Activated CD4-positive, alpha-beta T cell treated with anti-CD3 and anti-CD28 coated beads for 1 hour (primary cell): ENCODE results near the gene ATPAF1.

ENCODE experiments used
- DNase-seq: peaks from one replicate; pipeline ENCODE4 v3.0.0-alpha.2; 2020

ATPAF1 gene

DNA sequence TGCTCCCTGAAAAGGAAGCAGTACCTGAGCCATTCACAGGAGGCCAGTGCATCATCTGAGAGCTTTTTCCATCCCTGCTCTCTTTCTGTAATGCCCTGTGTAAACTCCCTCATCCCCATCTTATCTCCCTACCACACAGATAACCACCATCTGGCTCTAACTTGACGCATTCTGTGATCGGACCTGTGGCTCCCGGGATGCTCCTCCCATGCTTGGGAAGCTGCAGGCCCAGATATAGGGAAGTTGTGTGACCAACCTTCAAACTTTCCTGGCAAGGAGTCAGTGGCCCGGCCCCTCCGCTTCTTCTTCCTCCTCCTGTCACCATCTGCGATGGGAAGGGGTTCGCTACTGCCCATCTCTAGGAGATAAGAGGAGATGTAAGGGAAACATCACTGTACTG is 85.2 kb downstream of the ATPAF1 start:
- DNase-seq, result no peak
